ENCODE measurements around the gene SCN11A.

SCN11A gene

GRCh38 chr3:39013289-39013688 lies 38.5 kb downstream of the SCN11A start:
- DNase-seq, result no peak
- H3K27me3 ChIP-seq (replicated peaks; ENCODE audit: control insufficient read depth, insufficient read depth, low read length, poor library complexity, severe bottlenecking), result peaks cover 2% of the 10 kb centered on the region
- H3K9me3 ChIP-seq (ENCODE audit: control insufficient read depth, low read length), result no peaks in the 10 kb centered on the region
- H3K27ac ChIP-seq (ENCODE audit: insufficient read depth, low read length, poor library complexity, severe bottlenecking), result no peak overlapping the region
- H3K4me1 ChIP-seq (ENCODE audit: control insufficient read depth, insufficient read depth, low read length, poor library complexity, severe bottlenecking), result no peaks in the 10 kb centered on the region
- H3K4me3 ChIP-seq (ENCODE audit: insufficient read depth, low read depth, low read length, poor library complexity, severe bottlenecking), result no peak overlapping the region
- H3K36me3 ChIP-seq (ENCODE audit: control insufficient read depth, insufficient read depth, low read length), result no peaks in the 10 kb centered on the region

GRCh38 chr3:39011191-39011736 lies 40.5 kb downstream of the SCN11A start:
- no peaks in the 10 kb centered on the region for H3K36me3 ChIP-seq (ENCODE audit: control insufficient read depth, insufficient read depth, low read length)
- H3K27ac ChIP-seq (ENCODE audit: insufficient read depth, low read length, poor library complexity, severe bottlenecking), result no peak overlapping the region
- H3K4me3 ChIP-seq (ENCODE audit: insufficient read depth, low read depth, low read length, poor library complexity, severe bottlenecking), result no peak overlapping the region
- H3K27me3 ChIP-seq (replicated peaks; ENCODE audit: control insufficient read depth, insufficient read depth, low read length, poor library complexity, severe bottlenecking), result no peaks in the 10 kb centered on the region
- no peaks in the 10 kb centered on the region for H3K9me3 ChIP-seq (ENCODE audit: control insufficient read depth, low read length)
- no peak for DNase-seq
- no peaks in the 10 kb centered on the region for H3K4me1 ChIP-seq (ENCODE audit: control insufficient read depth, insufficient read depth, low read length, poor library complexity, severe bottlenecking)

GRCh38 chr3:39005295-39005694 lies 46.4 kb downstream of the SCN11A start:
- Histone ChIP-seq H3K36me3 (ENCODE audit: control insufficient read depth, insufficient read depth, low read length) (no peaks in the 10 kb centered on the region), H3K4me3 (ENCODE audit: insufficient read depth, low read depth, low read length, poor library complexity, severe bottlenecking) (no peak overlapping the region), H3K27ac (ENCODE audit: insufficient read depth, low read length, poor library complexity, severe bottlenecking) (no peak overlapping the region), H3K27me3 (replicated peaks; ENCODE audit: control insufficient read depth, insufficient read depth, low read length, poor library complexity, severe bottlenecking) (no peaks in the 10 kb centered on the region), H3K4me1 (ENCODE audit: control insufficient read depth, insufficient read depth, low read length, poor library complexity, severe bottlenecking) (no peaks in the 10 kb centered on the region), H3K9me3 (ENCODE audit: control insufficient read depth, low read length) (no peaks in the 10 kb centered on the region)
- no peak for DNase-seq

Measured in effector memory CD4-positive, alpha-beta T cell (primary cell).